Measurements from ENCODE around the gene NGRN. TPM values are rescaled to one million over a fixed set of nuclear protein-coding genes. Genes with fewer than 3 reads are reported as not detected.

Gene NGRN
- total RNA-seq, 6 experiments from 2014 or later, result 24.0 to 29.5 (median 26.4) TPM

DNA sequence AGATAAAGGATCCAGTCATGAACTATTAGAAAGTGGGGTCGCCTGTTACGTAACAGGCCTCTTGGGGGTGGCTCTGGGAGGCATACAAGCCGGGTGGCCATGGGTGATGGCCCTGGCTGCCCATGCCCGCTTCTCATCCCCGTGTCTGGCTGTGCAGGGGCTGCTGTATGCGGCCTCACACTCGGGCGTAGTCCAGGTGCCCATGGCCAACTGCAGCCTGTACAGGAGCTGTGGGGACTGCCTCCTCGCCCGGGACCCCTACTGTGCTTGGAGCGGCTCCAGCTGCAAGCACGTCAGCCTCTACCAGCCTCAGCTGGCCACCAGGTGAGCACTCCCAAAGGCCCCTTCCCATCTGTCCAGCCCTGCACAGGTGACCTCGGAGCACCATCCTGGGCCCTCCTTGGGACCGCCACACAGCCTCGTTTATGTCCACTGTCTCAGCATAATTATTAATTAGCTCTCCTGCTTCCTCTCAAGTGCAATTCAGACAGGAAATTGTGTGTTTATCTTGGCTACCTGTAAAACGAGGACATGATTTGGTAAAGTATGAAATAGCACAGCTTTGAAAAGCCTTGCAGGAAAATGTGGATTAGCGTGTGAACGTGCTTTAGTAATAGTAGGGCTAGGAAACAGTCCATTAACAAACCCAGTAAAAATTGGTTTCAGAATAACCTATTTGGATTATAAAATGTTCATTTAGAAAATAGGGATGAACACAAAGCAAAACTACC, 39.8 kb upstream of the NGRN start:
- TF ChIP-seq, protein P1, sequence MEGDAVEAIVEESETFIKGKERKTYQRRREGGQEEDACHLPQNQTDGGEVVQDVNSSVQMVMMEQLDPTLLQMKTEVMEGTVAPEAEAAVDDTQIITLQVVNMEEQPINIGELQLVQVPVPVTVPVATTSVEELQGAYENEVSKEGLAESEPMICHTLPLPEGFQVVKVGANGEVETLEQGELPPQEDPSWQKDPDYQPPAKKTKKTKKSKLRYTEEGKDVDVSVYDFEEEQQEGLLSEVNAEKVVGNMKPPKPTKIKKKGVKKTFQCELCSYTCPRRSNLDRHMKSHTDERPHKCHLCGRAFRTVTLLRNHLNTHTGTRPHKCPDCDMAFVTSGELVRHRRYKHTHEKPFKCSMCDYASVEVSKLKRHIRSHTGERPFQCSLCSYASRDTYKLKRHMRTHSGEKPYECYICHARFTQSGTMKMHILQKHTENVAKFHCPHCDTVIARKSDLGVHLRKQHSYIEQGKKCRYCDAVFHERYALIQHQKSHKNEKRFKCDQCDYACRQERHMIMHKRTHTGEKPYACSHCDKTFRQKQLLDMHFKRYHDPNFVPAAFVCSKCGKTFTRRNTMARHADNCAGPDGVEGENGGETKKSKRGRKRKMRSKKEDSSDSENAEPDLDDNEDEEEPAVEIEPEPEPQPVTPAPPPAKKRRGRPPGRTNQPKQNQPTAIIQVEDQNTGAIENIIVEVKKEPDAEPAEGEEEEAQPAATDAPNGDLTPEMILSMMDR (IDR thresholded peaks at IDR 0.05), result no peak
- no peak for TF ChIP-seq POLR2A (IDR thresholded peaks at IDR 0.05)
- DNase-seq, result no peak
- Histone ChIP-seq H3K9me3 (no peaks in the 10 kb centered on the region), H3K27me3 (no peaks in the 10 kb centered on the region), H3K36me3 (peaks cover 14 to 83% (median 42%) of the 10 kb centered on the region in 4 donors), H3K27ac (no peak overlapping the region), H3K4me3 (no peak overlapping the region), H3K4me1 (peaks cover 0 to 24% (median 7%) of the 10 kb centered on the region in 4 donors)
- no peak for ATAC-seq
- intact Hi-C loops (cut with DNase I), result loop anchor here in 1 of 2 donors (10.0 kb wide), 1 partner anchor 81 kb away; no protein-coding TSS in a partner anchor
- WGBS (ENCODE audit: insufficient coverage, low coverage, low lambda C conversion rate, missing lambda C conversion rate), result 70% methylated on average over 7 of the region's 18 CpGs

DNA sequence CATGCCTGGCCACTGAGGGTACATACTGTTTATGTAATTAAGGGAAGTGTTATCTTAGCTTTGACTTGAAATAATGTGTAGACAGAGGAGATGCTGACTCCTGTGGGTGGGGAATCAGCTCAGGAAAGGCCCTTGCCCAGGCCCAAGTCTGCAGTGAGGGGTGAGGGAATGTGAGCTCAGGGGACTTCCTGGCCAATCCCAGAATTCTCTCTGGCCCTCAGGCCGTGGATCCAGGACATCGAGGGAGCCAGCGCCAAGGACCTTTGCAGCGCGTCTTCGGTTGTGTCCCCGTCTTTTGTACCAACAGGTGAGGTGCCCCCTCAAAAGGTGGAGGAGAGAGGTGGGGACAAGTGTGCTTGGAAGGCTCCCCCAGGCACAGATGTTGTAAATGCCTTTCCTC, 38.1 kb upstream of the NGRN start:
- Histone ChIP-seq H3K9me3 (no peaks in the 10 kb centered on the region), H3K36me3 (peaks cover 14 to 77% (median 42%) of the 10 kb centered on the region in 4 donors), H3K4me3 (no peak overlapping the region), H3K27ac (no peak overlapping the region), H3K4me1 (peaks cover 0 to 32% (median 15%) of the 10 kb centered on the region in 4 donors), H3K27me3 (no peaks in the 10 kb centered on the region)
- 100% methylated on average over 1 of the region's 7 CpGs for WGBS (ENCODE audit: insufficient coverage, low coverage, low lambda C conversion rate, missing lambda C conversion rate)
- ATAC-seq (no peak), DNase-seq (no peak)
- TF ChIP-seq POLR2A (IDR thresholded peaks at IDR 0.05), result no peak
- TF ChIP-seq, protein P1 (IDR thresholded peaks at IDR 0.05), result no peak
- intact Hi-C loops (cut with DNase I), result loop anchor here in 1 of 2 donors (10.0 kb wide), 1 partner anchor 83 kb away; no protein-coding TSS in a partner anchor

DNA sequence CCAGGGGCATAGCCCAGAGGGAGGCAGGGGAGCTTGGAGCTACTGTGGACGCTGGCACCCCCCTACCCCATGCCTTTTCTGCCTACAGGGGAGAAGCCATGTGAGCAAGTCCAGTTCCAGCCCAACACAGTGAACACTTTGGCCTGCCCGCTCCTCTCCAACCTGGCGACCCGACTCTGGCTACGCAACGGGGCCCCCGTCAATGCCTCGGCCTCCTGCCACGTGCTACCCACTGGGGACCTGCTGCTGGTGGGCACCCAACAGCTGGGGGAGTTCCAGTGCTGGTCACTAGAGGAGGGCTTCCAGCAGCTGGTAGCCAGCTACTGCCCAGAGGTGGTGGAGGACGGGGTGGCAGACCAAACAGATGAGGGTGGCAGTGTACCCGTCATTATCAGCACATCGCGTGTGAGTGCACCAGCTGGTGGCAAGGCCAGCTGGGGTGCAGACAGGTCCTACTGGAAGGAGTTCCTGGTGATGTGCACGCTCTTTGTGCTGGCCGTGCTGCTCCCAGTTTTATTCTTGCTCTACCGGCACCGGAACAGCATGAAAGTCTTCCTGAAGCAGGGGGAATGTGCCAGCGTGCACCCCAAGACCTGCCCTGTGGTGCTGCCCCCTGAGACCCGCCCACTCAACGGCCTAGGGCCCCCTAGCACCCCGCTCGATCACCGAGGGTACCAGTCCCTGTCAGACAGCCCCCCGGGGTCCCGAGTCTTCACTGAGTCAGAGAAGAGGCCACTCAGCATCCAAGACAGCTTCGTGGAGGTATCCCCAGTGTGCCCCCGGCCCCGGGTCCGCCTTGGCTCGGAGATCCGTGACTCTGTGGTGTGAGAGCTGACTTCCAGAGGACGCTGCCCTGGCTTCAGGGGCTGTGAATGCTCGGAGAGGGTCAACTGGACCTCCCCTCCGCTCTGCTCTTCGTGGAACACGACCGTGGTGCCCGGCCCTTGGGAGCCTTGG, 37.4 kb upstream of the NGRN start:
- intact Hi-C loops (cut with DNase I), result loop anchor here in 1 of 2 donors (10.0 kb wide), 1 partner anchor 83 kb away; no protein-coding TSS in a partner anchor
- Histone ChIP-seq H3K27me3 (no peaks in the 10 kb centered on the region), H3K9me3 (no peaks in the 10 kb centered on the region), H3K4me3 (no peak overlapping the region), H3K36me3 (peaks cover 14 to 69% (median 40%) of the 10 kb centered on the region in 4 donors), H3K27ac (no peak overlapping the region), H3K4me1 (peaks cover 0 to 38% (median 18%) of the 10 kb centered on the region in 4 donors)
- no CpG with 5 or more reads among the region's 38 CpGs for WGBS (ENCODE audit: insufficient coverage, low coverage, low lambda C conversion rate, missing lambda C conversion rate)
- no peak for ATAC-seq
- TF ChIP-seq, protein P1 (IDR thresholded peaks at IDR 0.05), result no peak
- no peak for TF ChIP-seq POLR2A (IDR thresholded peaks at IDR 0.05)
- DNase-seq, result no peak

DNA sequence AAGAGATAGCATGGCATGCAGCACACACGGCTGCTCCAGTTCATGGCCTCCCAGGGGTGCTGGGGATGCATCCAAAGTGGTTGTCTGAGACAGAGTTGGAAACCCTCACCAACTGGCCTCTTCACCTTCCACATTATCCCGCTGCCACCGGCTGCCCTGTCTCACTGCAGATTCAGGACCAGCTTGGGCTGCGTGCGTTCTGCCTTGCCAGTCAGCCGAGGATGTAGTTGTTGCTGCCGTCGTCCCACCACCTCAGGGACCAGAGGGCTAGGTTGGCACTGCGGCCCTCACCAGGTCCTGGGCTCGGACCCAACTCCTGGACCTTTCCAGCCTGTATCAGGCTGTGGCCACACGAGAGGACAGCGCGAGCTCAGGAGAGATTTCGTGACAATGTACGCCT, 36.5 kb upstream of the NGRN start:
- Histone ChIP-seq H3K36me3 (peaks cover 14 to 62% (median 34%) of the 10 kb centered on the region in 4 donors), H3K9me3 (no peaks in the 10 kb centered on the region), H3K27ac (no peak overlapping the region), H3K4me1 (peaks cover 0 to 38% (median 18%) of the 10 kb centered on the region in 4 donors), H3K27me3 (no peaks in the 10 kb centered on the region), H3K4me3 (no peak overlapping the region)
- ATAC-seq (no peak), DNase-seq (peak in 1 of 3 donors; percentile 28)
- WGBS (ENCODE audit: insufficient coverage, low coverage, low lambda C conversion rate, missing lambda C conversion rate), result 67% methylated on average over 1 of the region's 15 CpGs
- TF ChIP-seq, protein P1 (IDR thresholded peaks at IDR 0.05), result no peak
- TF ChIP-seq POLR2A (IDR thresholded peaks at IDR 0.05), result no peak
- intact Hi-C loops (cut with DNase I), result loop anchor here in 1 of 2 donors (10.0 kb wide), 1 partner anchor 84 kb away; no protein-coding TSS in a partner anchor

Measured in right lobe of liver (tissue), 6 donors.